ENCODE results near the gene TTC7B. TPM values are rescaled to one million over a fixed set of nuclear protein-coding genes. Genes with fewer than 3 reads are reported as not detected.

The TTC7B gene
- total RNA-seq (2011; cell fraction: chromatin; rRNA removed; ENCODE audit: low replicate concordance) = 118 and 173 TPM in 2 replicates
- total RNA-seq (2011; cell fraction: nucleolus; rRNA removed) = 48.5 and 49.9 TPM in 2 replicates
- 66.6 and 71.6 TPM in 2 replicates for total RNA-seq (2011; cell fraction: nucleoplasm; rRNA removed)
- total RNA-seq (2014; rRNA removed) (36.7 and 37.3 TPM in 2 replicates), total RNA-seq (2014; rRNA removed; fragmentation: Illumina TruSeq; extraction: Trizol) (25.7 and 27.4 TPM in 2 replicates), total RNA-seq (2015; rRNA removed; fragmentation: Illumina TruSeq; extraction: Trizol) (21.9 and 24.0 TPM in 2 replicates), total RNA-seq (2021) (77.2 and 77.7 TPM in 2 replicates), polyA plus RNA-seq (2011; rRNA removed) (43.3 and 50.2 TPM in 2 replicates), polyA plus RNA-seq (2014; fragmentation: Illumina TruSeq; extraction: Trizol) (40.1 and 41.6 TPM in 2 replicates), polyA plus RNA-seq (2014; fragmentation: Nextera tagmentation; extraction: Ambion mirVana) (1 to 10 TPM; 2.2 to 2.5 TPM), polyA plus RNA-seq (2014; rRNA removed) (34.3 and 37.1 TPM in 2 replicates), polyA minus RNA-seq (2011; rRNA and poly(A)+ RNA removed) (70.1 and 70.2 TPM in 2 replicates), Bru-seq, nascent RNA (percentile 75 among the genes with signal in this experiment), BruChase-seq, experiment 1, labeled RNA remaining after a 2-hour chase (percentile 72 among the genes with signal in this experiment), BruChase-seq, experiment 2, labeled RNA remaining after a 6-hour chase (percentile 68 among the genes with signal in this experiment)
- 38.9 and 74.2 TPM in 2 replicates for polyA plus RNA-seq (2011; cell fraction: cytosol; rRNA removed)
- 51.9 and 63.4 TPM in 2 replicates for polyA plus RNA-seq (2011; cell fraction: nucleus; rRNA removed)
- 41.2 and 101 TPM in 2 replicates for polyA plus RNA-seq (2012)
- 70.3 and 94.5 TPM in 2 replicates for polyA minus RNA-seq (2011; cell fraction: cytosol; rRNA and poly(A)+ RNA removed)
- polyA minus RNA-seq (2011; cell fraction: nucleus; rRNA and poly(A)+ RNA removed) = 45.9 and 78.4 TPM in 2 replicates
- long read RNA-seq, experiment 1, full-length matches to known transcripts = 4 of 65 reads
- long read RNA-seq, experiment 1, partial matches to known transcripts = 29 of 65 reads
- long read RNA-seq, experiment 1, other reads (novel, unspliced or antisense) = 32 of 65 reads
- long read RNA-seq, experiment 2, full-length matches to known transcripts = 10 of 29 reads
- long read RNA-seq, experiment 2, partial matches to known transcripts = 3 of 29 reads
- long read RNA-seq, experiment 2, other reads (novel, unspliced or antisense) = 16 of 29 reads
- long read RNA-seq, experiment 3, partial matches to known transcripts = 1 of 3 reads
- long read RNA-seq, experiment 3, other reads (novel, unspliced or antisense) = 2 of 3 reads

GRCh38 chr14:90815822-90816662, at the start of gene TTC7B:
Gene TTC7B, minus strand, starts transcription at chr14:90816430. Its CDS starts 135 bp downstream, at chr14:90816295.
- Histone ChIP-seq H2AFZ (ENCODE audit: low read depth, low read length) (peak within 1 kb of the TSS; percentile 59), H3K4me2 (ENCODE audit: insufficient read depth, low read length) (peak within 1 kb of the TSS; percentile 91), H3K79me2 (ENCODE audit: control insufficient read depth, insufficient read depth, low read length) (peaks cover 50% of the 10 kb centered on the region), H3K36me3 (ENCODE audit: control insufficient read depth, insufficient read depth, low read length) (no peaks in the 10 kb centered on the region), H3K4me1 (replicated peaks in 1 of 2; ENCODE audit: control insufficient read depth in 2 of 2, insufficient read depth in 2 of 2, low read length in 2 of 2) (peaks cover 14 to 33% of the 10 kb centered on the region in 2 experiments), H3K27me3 (ENCODE audit: control insufficient read depth in 2 of 2, insufficient read depth in 2 of 2, low read length in 2 of 2) (no peaks in the 10 kb centered on the region), H4K20me1 (replicated peaks; ENCODE audit: control insufficient read depth, insufficient read depth, low read length) (no peaks in the 10 kb centered on the region), H3K9me3 (replicated peaks; ENCODE audit: control insufficient read depth, insufficient read depth, low read depth, low read length) (no peaks in the 10 kb centered on the region), H3K9ac (ENCODE audit: insufficient read depth in 1 of 2, low read depth in 2 of 2, low read length in 2 of 2) (peak within 1 kb of the TSS; percentile 82 to 94), H3K27ac (ENCODE audit: extremely low read depth, low read depth, low read length) (peak within 1 kb of the TSS; percentile 72), H3K9me1 (ENCODE audit: control insufficient read depth, insufficient read depth, low read length) (no peaks in the 10 kb centered on the region), H3K4me3 (peak within 1 kb of the TSS; percentile 65)
- BruUV-seq (replicated peaks) = no TSS peak
- ChIA-PET POLR2A (no interaction called here), CTCF (ENCODE audit: low intra/inter-chr PET ratio) (no interaction called here)
- in situ Hi-C loops (cut with MboI) (no loop called here), intact Hi-C loops (cut with micrococcal nuclease) (no loop called here)
- peak; percentile 89 for ATAC-seq
- no peak for FAIRE-seq
- 2% methylated on average over 12 of the region's 111 CpGs for WGBS (ENCODE audit: insufficient coverage, low coverage, missing lambda C conversion rate)
- peak; percentile 57 to 86 (median 83) for DNase-seq (ENCODE audit: extremely low read depth in 1 of 4, low spot score in 3 of 4)
- TF ChIP-seq DPF2 (IDR thresholded peaks at IDR 0.05) (no peak), NCOA2 (IDR thresholded peaks at IDR 0.05; ENCODE audit: partially characterized antibody in 2 of 2) (no peak), ZBTB7A (IDR thresholded peaks at IDR 0.05; ENCODE audit: borderline replicate concordance, control insufficient read depth, low read depth, low read length) (peak; percentile 80; the same call in 1 of the 2 replicates), ZNF407 (IDR thresholded peaks at IDR 0.05; ENCODE audit: low read depth) (no peak), HDAC2 (IDR thresholded peaks at IDR 0.05) (no peak)

Measured in K562 (cell line).